ENCODE results near the gene MAP3K5. TPM values are rescaled to one million over a fixed set of nuclear protein-coding genes. Genes with fewer than 3 reads are reported as not detected.
"Not testable (repeated sequence)": the region's sequence is repeated elsewhere in the genome, so short reads cannot be mapped to it uniquely, and the experiment has no call there.

Gene MAP3K5
- total and polyA plus RNA-seq, 2 donors (not counting 1 experiment from before 2014, with no cell fraction given) = 10.9 to 62.6 TPM

GRCh38 chr6:136587527-136587926, 204.8 kb downstream of the MAP3K5 start:
- peaks cover 12% of the 10 kb centered on the region for H3K4me1 ChIP-seq (ENCODE audit: control insufficient read depth, extremely low read depth, insufficient read depth, low read length)
- no peaks in the 10 kb centered on the region for H4K20me1 ChIP-seq (ENCODE audit: control insufficient read depth, extremely low read depth, insufficient read depth, low read length)
- H3K79me2 ChIP-seq (ENCODE audit: control insufficient read depth, insufficient read depth, low read length) = no peaks in the 10 kb centered on the region
- peak overlapping the region; percentile 81 for H3K27ac ChIP-seq (ENCODE audit: insufficient read depth, low read length)
- H3K9me3 ChIP-seq (ENCODE audit: control insufficient read depth, insufficient read depth, low read depth, low read length) = no peaks in the 10 kb centered on the region
- no peaks in the 10 kb centered on the region for H3K27me3 ChIP-seq (ENCODE audit: control insufficient read depth, insufficient read depth, low read length)
- H3K4me3 ChIP-seq (replicated peaks in 1 of 4; ENCODE audit: control extremely low read depth in 1 of 4, insufficient read depth in 1 of 4, low read depth in 3 of 4, low read length in 4 of 4) = no peak overlapping the region
- H3K4me2 ChIP-seq (ENCODE audit: extremely low read depth, insufficient read depth, low read length) = no peak overlapping the region
- no peaks in the 10 kb centered on the region for H3K36me3 ChIP-seq (ENCODE audit: control insufficient read depth, insufficient read depth, low read length)
- no peak overlapping the region for H3K9ac ChIP-seq (ENCODE audit: insufficient read depth, low read length)
- peak in 1 of 2 donors; percentile 46 for DNase-seq (ENCODE audit: low read depth in 2 of 2)
- TF ChIP-seq EZH2 (IDR thresholded peaks at IDR 0.05; ENCODE audit: low read length, missing control alignments) (no peak), CTCF (conservative IDR thresholded peaks at IDR 0.05 in 1 of 2, IDR thresholded peaks at IDR 0.05 in 1 of 2; ENCODE audit: low read depth in 1 of 2, low read length in 2 of 2) (no peak)
- no peak overlapping the region for H2AFZ ChIP-seq (ENCODE audit: low read length)

GRCh38 chr6:136586295-136586694, 206.0 kb downstream of the MAP3K5 start:
- H3K79me2 ChIP-seq (ENCODE audit: control insufficient read depth, insufficient read depth, low read length) = no peaks in the 10 kb centered on the region
- no peaks in the 10 kb centered on the region for H3K27me3 ChIP-seq (ENCODE audit: control insufficient read depth, insufficient read depth, low read length)
- H2AFZ ChIP-seq (ENCODE audit: low read length) = no peak overlapping the region
- no peaks in the 10 kb centered on the region for H4K20me1 ChIP-seq (ENCODE audit: control insufficient read depth, extremely low read depth, insufficient read depth, low read length)
- no peak overlapping the region for H3K4me2 ChIP-seq (ENCODE audit: extremely low read depth, insufficient read depth, low read length)
- H3K9ac ChIP-seq (ENCODE audit: insufficient read depth, low read length) = no peak overlapping the region
- H3K27ac ChIP-seq (ENCODE audit: insufficient read depth, low read length) = peak overlapping the region; percentile 81
- peaks cover 12% of the 10 kb centered on the region for H3K4me1 ChIP-seq (ENCODE audit: control insufficient read depth, extremely low read depth, insufficient read depth, low read length)
- no peaks in the 10 kb centered on the region for H3K9me3 ChIP-seq (ENCODE audit: control insufficient read depth, insufficient read depth, low read depth, low read length)
- no peak for TF ChIP-seq EZH2 (IDR thresholded peaks at IDR 0.05; ENCODE audit: low read length, missing control alignments)
- no peak for TF ChIP-seq CTCF (conservative IDR thresholded peaks at IDR 0.05 in 1 of 2, IDR thresholded peaks at IDR 0.05 in 1 of 2; ENCODE audit: low read depth in 1 of 2, low read length in 2 of 2)
- H3K36me3 ChIP-seq (ENCODE audit: control insufficient read depth, insufficient read depth, low read length) = peaks cover 1% of the 10 kb centered on the region
- DNase-seq (ENCODE audit: low read depth in 2 of 2) = peak; percentile 87 to 98
- H3K4me3 ChIP-seq (replicated peaks in 1 of 4; ENCODE audit: control extremely low read depth in 1 of 4, insufficient read depth in 1 of 4, low read depth in 3 of 4, low read length in 4 of 4) = no peak overlapping the region

GRCh38 chr6:136585523-136585922, 206.8 kb downstream of the MAP3K5 start:
- not testable (repeated sequence) for DNase-seq (ENCODE audit: low read depth in 2 of 2); H3K9me3 ChIP-seq (ENCODE audit: control insufficient read depth, insufficient read depth, low read depth, low read length); H3K36me3 ChIP-seq (ENCODE audit: control insufficient read depth, insufficient read depth, low read length); H3K27me3 ChIP-seq (ENCODE audit: control insufficient read depth, insufficient read depth, low read length); H3K9ac ChIP-seq (ENCODE audit: insufficient read depth, low read length); H2AFZ ChIP-seq (ENCODE audit: low read length); H3K4me3 ChIP-seq (replicated peaks in 1 of 4; ENCODE audit: control extremely low read depth in 1 of 4, insufficient read depth in 1 of 4, low read depth in 3 of 4, low read length in 4 of 4); H3K4me2 ChIP-seq (ENCODE audit: extremely low read depth, insufficient read depth, low read length); H4K20me1 ChIP-seq (ENCODE audit: control insufficient read depth, extremely low read depth, insufficient read depth, low read length); H3K79me2 ChIP-seq (ENCODE audit: control insufficient read depth, insufficient read depth, low read length)
- Histone ChIP-seq H3K4me1 (ENCODE audit: control insufficient read depth, extremely low read depth, insufficient read depth, low read length) (peaks cover 12% of the 10 kb centered on the region), H3K27ac (ENCODE audit: insufficient read depth, low read length) (peak overlapping the region; percentile 60)

GRCh38 chr6:136584290-136584689, 208.0 kb downstream of the MAP3K5 start:
- H3K9me3 ChIP-seq (ENCODE audit: control insufficient read depth, insufficient read depth, low read depth, low read length); H3K79me2 ChIP-seq (ENCODE audit: control insufficient read depth, insufficient read depth, low read length); H3K36me3 ChIP-seq (ENCODE audit: control insufficient read depth, insufficient read depth, low read length); H3K9ac ChIP-seq (ENCODE audit: insufficient read depth, low read length); H3K4me2 ChIP-seq (ENCODE audit: extremely low read depth, insufficient read depth, low read length); DNase-seq (ENCODE audit: low read depth in 2 of 2); H3K4me3 ChIP-seq (replicated peaks in 1 of 4; ENCODE audit: control extremely low read depth in 1 of 4, insufficient read depth in 1 of 4, low read depth in 3 of 4, low read length in 4 of 4); H4K20me1 ChIP-seq (ENCODE audit: control insufficient read depth, extremely low read depth, insufficient read depth, low read length); H3K27me3 ChIP-seq (ENCODE audit: control insufficient read depth, insufficient read depth, low read length); H2AFZ ChIP-seq (ENCODE audit: low read length): not testable (repeated sequence)
- Histone ChIP-seq H3K27ac (ENCODE audit: insufficient read depth, low read length) (peak overlapping the region; percentile 83), H3K4me1 (ENCODE audit: control insufficient read depth, extremely low read depth, insufficient read depth, low read length) (peaks cover 12% of the 10 kb centered on the region)
